ENCODE data around the gene ZNF516. TPM values are rescaled to one million over a fixed set of nuclear protein-coding genes. Genes with fewer than 3 reads are reported as not detected.

Gene ZNF516
- total RNA-seq, 2 experiments from 2014 or later: 2.5 to 3.3 TPM

- H3K27me3 Mint-ChIP-seq (ENCODE audit: low read depth): peaks cover 2% of the 10 kb centered on the region
These were observed 69.6 kb downstream of the ZNF516 start for GRCh38 chr18:76425146-76426131.

GRCh38 chr18:76422838-76423237 is 72.2 kb downstream of the ZNF516 start:
- no peak for ATAC-seq
- H3K27ac Mint-ChIP-seq: no peak overlapping the region
- peaks cover 2% of the 10 kb centered on the region for H3K27me3 Mint-ChIP-seq (ENCODE audit: low read depth)
- CTCF ChIA-PET: no interaction called here
- POLR2A ChIA-PET: no interaction called here
- no peaks in the 10 kb centered on the region for H3K36me3 Mint-ChIP-seq (ENCODE audit: low read depth)
- DNase-seq: no peak
- H3K4me1 Mint-ChIP-seq (ENCODE audit: low read depth): peaks cover 10% of the 10 kb centered on the region
- H3K9me3 Mint-ChIP-seq (ENCODE audit: insufficient read depth): no peaks in the 10 kb centered on the region
- no peak overlapping the region for H3K4me3 Mint-ChIP-seq

More at GRCh38 chr18:76425146-76426131, 69.6 kb downstream of the ZNF516 start:
- Mint-ChIP-seq H3K4me3 (no peak overlapping the region), H3K27ac (no peak overlapping the region), H3K9me3 (ENCODE audit: insufficient read depth) (no peaks in the 10 kb centered on the region), H3K36me3 (ENCODE audit: low read depth) (no peaks in the 10 kb centered on the region), H3K4me1 (ENCODE audit: low read depth) (peaks cover 10% of the 10 kb centered on the region)
- ChIA-PET CTCF (no interaction called here), POLR2A (no interaction called here)
- ATAC-seq (no peak), DNase-seq (no peak)

GRCh38 chr18:76422121-76422520 is 72.9 kb downstream of the ZNF516 start:
- no peak for ATAC-seq
- Mint-ChIP-seq H3K27ac (no peak overlapping the region), H3K27me3 (ENCODE audit: low read depth) (peaks cover 2% of the 10 kb centered on the region), H3K36me3 (ENCODE audit: low read depth) (no peaks in the 10 kb centered on the region), H3K9me3 (ENCODE audit: insufficient read depth) (no peaks in the 10 kb centered on the region), H3K4me3 (no peak overlapping the region), H3K4me1 (ENCODE audit: low read depth) (peaks cover 10% of the 10 kb centered on the region)
- ChIA-PET POLR2A (no interaction called here), CTCF (no interaction called here)
- DNase-seq: no peak

- ChIA-PET CTCF (no interaction called here), POLR2A (no interaction called here)
- no peak overlapping the region for H3K27ac Mint-ChIP-seq
- peaks cover 2% of the 10 kb centered on the region for H3K27me3 Mint-ChIP-seq (ENCODE audit: low read depth)
- DNase-seq: no peak
- no peaks in the 10 kb centered on the region for H3K36me3 Mint-ChIP-seq (ENCODE audit: low read depth)
- peaks cover 10% of the 10 kb centered on the region for H3K4me1 Mint-ChIP-seq (ENCODE audit: low read depth)
- no peak for ATAC-seq
- no peak overlapping the region for H3K4me3 Mint-ChIP-seq
- H3K9me3 Mint-ChIP-seq (ENCODE audit: insufficient read depth): no peaks in the 10 kb centered on the region
These were observed 73.4 kb downstream of the ZNF516 start for GRCh38 chr18:76421685-76422078.

GRCh38 chr18:76420898-76421684 is 74.0 kb downstream of the ZNF516 start:
- CTCF ChIA-PET: no interaction called here
- no peak for ATAC-seq
- Mint-ChIP-seq H3K27ac (no peak overlapping the region), H3K9me3 (ENCODE audit: insufficient read depth) (no peaks in the 10 kb centered on the region), H3K4me3 (no peak overlapping the region), H3K36me3 (ENCODE audit: low read depth) (no peaks in the 10 kb centered on the region), H3K4me1 (ENCODE audit: low read depth) (peaks cover 10% of the 10 kb centered on the region), H3K27me3 (ENCODE audit: low read depth) (peaks cover under 1% of the 10 kb centered on the region)
- no peak for DNase-seq
- POLR2A ChIA-PET: no interaction called here

- CTCF ChIA-PET: no interaction called here
- no peak overlapping the region for H3K27ac Mint-ChIP-seq
- no peak for DNase-seq
- no peaks in the 10 kb centered on the region for H3K9me3 Mint-ChIP-seq (ENCODE audit: insufficient read depth)
- POLR2A ChIA-PET: no interaction called here
- no peak overlapping the region for H3K4me3 Mint-ChIP-seq
- no peak for ATAC-seq
- no peaks in the 10 kb centered on the region for H3K36me3 Mint-ChIP-seq (ENCODE audit: low read depth)
- no peaks in the 10 kb centered on the region for H3K27me3 Mint-ChIP-seq (ENCODE audit: low read depth)
- peaks cover under 1% of the 10 kb centered on the region for H3K4me1 Mint-ChIP-seq (ENCODE audit: low read depth)
These were observed 75.2 kb downstream of the ZNF516 start for GRCh38 chr18:76419811-76420210.

- no peak for DNase-seq
- POLR2A ChIA-PET: no interaction called here
These were observed 78.1 kb downstream of the ZNF516 start for GRCh38 chr18:76416911-76417310.

GRCh38 chr18:76414936-76415621 is 80.0 kb downstream of the ZNF516 start:
- ChIA-PET POLR2A (no interaction called here), CTCF (interaction anchor here (1.3 to 1.7 kb wide), 2 partner anchors 16 to 272 kb away, joined by 3 to 4 read pairs; no protein-coding TSS in a partner anchor)
- DNase-seq: no peak
- no peaks in the 10 kb centered on the region for H3K27me3 Mint-ChIP-seq (ENCODE audit: low read depth)
- no peak overlapping the region for H3K27ac Mint-ChIP-seq
- H3K36me3 Mint-ChIP-seq (ENCODE audit: low read depth): no peaks in the 10 kb centered on the region
- no peak for ATAC-seq
- no peak overlapping the region for H3K4me3 Mint-ChIP-seq
- peaks cover 8% of the 10 kb centered on the region for H3K4me1 Mint-ChIP-seq (ENCODE audit: low read depth)
- H3K9me3 Mint-ChIP-seq (ENCODE audit: insufficient read depth): no peaks in the 10 kb centered on the region

More at GRCh38 chr18:76416911-76417310, 78.1 kb downstream of the ZNF516 start:
- no peak for ATAC-seq
- H3K4me3 Mint-ChIP-seq: no peak overlapping the region
- H3K27ac Mint-ChIP-seq: no peak overlapping the region
- CTCF ChIA-PET: no interaction called here
- H3K4me1 Mint-ChIP-seq (ENCODE audit: low read depth): no peaks in the 10 kb centered on the region
- H3K9me3 Mint-ChIP-seq (ENCODE audit: insufficient read depth): no peaks in the 10 kb centered on the region
- no peaks in the 10 kb centered on the region for H3K27me3 Mint-ChIP-seq (ENCODE audit: low read depth)
- no peaks in the 10 kb centered on the region for H3K36me3 Mint-ChIP-seq (ENCODE audit: low read depth)

GRCh38 chr18:76412818-76413565 is 82.0 kb downstream of the ZNF516 start:
- Mint-ChIP-seq H3K27ac (no peak overlapping the region), H3K4me1 (ENCODE audit: low read depth) (peaks cover 8% of the 10 kb centered on the region), H3K27me3 (ENCODE audit: low read depth) (no peaks in the 10 kb centered on the region), H3K9me3 (ENCODE audit: insufficient read depth) (no peaks in the 10 kb centered on the region), H3K4me3 (no peak overlapping the region), H3K36me3 (ENCODE audit: low read depth) (no peaks in the 10 kb centered on the region)
- no peak for DNase-seq
- ChIA-PET POLR2A (no interaction called here), CTCF (no interaction called here)
- ATAC-seq: no peak

GRCh38 chr18:76412010-76412817 is 82.8 kb downstream of the ZNF516 start:
- ATAC-seq (no peak), DNase-seq (no peak)
- Mint-ChIP-seq H3K36me3 (ENCODE audit: low read depth) (no peaks in the 10 kb centered on the region), H3K27me3 (ENCODE audit: low read depth) (no peaks in the 10 kb centered on the region), H3K27ac (no peak overlapping the region), H3K4me1 (ENCODE audit: low read depth) (peaks cover 8% of the 10 kb centered on the region), H3K9me3 (ENCODE audit: insufficient read depth) (no peaks in the 10 kb centered on the region), H3K4me3 (no peak overlapping the region)
- POLR2A ChIA-PET: no interaction called here
- CTCF ChIA-PET: no interaction called here
